ENCODE results near the gene ABI3.

The ABI3 gene

GRCh38 chr17:49197346-49197998 lies 13.0 kb upstream of the ABI3 start:
- DNase-seq: no peak

DNA sequence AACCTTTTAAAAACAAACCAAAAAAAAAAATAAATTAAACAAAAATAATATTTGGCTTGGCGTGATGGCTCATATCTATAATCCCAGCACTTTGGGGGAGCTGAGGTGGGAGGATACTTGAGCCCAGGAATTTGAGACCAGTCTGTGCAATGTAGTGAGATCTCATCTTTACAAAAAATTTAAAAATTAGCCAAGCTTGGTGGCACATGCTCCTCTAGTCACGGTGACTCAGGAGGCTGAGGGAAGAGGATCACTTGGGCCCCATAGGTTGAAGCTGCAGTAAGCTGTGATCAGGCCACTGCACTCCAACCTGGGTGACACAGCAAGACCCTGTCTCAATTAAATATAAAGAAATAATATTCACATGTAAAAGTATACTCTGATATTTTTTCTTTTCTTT lies 12.3 kb upstream of the ABI3 start:
- DNase-seq: no peak

DNA sequence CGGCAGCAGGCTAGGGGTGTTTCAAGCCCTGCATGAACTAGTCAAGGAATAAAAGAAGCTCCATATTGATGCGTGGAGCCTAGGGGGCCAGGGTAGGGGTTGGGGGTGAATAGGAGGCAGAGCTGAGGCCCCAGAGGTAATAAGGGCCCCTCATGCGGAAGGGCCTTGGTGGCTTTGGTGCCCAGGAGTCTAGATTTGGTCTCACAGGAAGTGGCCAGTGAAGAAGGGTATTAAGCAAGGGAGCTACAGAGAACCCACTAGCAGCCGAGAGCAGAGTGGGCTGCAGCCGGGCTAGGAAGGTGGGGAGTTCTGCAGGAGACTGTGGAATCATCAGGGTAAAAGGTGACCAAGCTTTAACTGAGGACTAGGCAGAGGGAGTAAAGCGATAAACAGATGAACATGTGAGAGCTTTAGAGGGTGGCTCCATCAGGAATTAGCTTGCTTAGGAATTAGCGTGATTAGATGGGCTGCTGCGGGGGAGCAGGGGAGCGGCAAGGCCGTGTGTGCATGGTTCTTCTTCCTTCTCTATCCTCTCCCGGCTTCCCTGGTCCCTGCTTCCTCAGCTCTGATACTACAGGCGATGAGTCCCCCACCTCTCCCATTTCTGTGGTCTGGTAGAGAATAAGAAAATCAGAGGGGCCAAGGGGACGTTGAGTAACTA lies 10.0 kb upstream of the ABI3 start:
- no peak for DNase-seq

GRCh38 chr17:49201481-49201927 lies 9.0 kb upstream of the ABI3 start:
- DNase-seq: no peak

GRCh38 chr17:49203796-49204195 lies 6.7 kb upstream of the ABI3 start:
- no peak for DNase-seq

DNA sequence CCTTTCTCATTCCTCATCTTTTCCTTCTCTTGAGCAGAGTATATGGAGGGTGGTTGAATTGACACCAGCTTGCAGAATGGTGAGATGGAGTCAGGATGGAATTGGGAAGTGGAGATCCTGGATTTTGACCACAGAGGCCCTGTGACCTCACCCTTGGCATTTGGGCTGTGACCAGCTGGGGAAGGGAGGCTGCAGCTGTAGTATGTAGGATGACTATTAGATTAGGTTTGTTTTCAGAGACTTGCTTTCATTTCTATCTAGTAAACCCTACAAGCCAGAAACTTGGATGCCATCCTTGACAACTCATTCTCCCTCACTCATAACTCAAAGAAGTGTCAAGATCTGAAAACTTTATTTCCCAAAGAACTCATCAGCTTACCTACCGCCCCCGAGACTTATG lies 6.0 kb upstream of the ABI3 start:
- DNase-seq: no peak

DNA sequence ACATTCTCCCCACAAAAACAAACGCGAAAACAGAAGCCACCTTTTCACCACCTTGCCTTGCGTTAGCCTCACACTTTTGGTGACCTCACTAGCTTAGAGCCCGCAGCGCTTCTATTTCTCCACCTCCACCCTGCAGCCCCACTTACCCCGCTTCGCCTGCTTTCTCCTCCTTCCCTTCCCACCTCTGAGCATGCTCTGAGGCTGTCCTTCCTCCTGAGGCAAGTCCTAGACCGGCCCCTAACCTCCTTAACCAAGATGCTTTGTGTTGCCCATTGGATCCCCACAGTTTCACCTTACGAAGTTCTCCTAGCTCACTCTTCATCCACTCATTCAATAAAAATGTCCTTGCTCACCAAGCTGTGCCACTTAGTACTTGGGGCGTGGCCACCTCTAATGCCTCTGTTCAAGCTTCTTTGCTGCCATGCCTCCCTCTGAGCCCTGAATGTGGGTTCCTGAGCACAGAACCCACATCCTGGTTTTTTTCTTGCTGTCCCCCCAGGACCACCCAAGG lies 1.4 kb upstream of the ABI3 start:
- no peak for DNase-seq

GRCh38 chr17:49213399-49213798 lies 2.9 kb downstream of the ABI3 start:
- no peak for DNase-seq

GRCh38 chr17:49213847-49214246 lies 3.3 kb downstream of the ABI3 start:
- no peak for DNase-seq

- no peak for DNase-seq
Measured at GRCh38 chr17:49214676-49215360, 4.3 kb downstream of the ABI3 start.

DNA sequence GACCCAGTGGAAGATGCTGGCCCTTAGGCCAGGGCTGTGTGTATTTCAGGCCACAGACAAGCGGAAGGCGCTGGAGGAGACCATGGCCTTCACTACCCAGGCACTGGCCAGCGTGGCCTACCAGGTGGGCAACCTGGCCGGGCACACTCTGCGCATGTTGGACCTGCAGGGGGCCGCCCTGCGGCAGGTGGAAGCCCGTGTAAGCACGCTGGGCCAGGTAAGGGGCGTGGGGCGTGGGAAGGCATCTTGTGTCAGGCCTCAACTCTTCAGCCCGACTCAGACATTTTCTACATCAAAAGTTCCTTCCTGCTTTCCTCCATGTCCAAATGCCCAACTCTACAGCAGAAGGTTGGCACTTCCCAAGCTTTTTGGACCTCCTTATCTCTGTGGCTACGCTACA lies 6.0 kb downstream of the ABI3 start:
- DNase-seq: no peak

DNA sequence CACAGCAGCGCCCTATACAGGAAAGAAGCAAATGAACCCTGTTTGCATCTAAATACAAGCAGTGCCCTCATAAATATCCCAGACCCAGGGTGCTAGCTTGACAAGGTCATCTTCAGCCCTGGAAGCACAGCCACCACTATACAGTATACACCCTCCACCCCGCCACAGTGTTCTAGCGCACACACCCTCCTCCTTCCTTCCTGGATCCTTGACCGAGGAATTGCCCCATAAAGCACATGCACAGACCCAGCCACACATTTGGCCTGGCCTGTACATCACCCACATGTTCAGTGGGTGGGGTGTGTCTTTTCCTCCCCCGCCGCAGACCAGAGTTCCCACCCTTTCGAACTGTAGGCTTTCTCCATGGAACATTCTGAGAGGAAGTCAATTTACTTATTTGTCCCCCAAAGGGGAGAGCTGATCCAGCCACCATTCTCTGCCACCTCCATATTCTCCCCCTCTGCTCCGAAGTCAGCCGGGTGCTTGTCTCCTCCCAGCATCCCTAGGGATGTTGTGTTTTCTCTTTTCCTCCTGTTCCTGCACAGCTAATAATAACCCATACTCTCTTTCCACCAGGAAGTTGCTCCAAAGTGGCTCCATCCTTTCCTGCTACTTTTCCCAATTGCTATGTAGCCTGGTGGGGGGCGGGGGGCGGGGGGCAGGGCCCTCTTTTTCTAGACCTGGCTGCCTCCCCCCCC lies 6.6 kb downstream of the ABI3 start:
- no peak for DNase-seq

GRCh38 chr17:49217651-49218413 lies 7.3 kb downstream of the ABI3 start:
- no peak for DNase-seq

- no peak for DNase-seq
Measured at GRCh38 chr17:49218941-49219913, 8.7 kb downstream of the ABI3 start.

GRCh38 chr17:49219987-49220386 lies 9.5 kb downstream of the ABI3 start:
- no peak for DNase-seq

- no peak for DNase-seq
Measured at GRCh38 chr17:49223168-49223516, 12.6 kb downstream of the ABI3 start.

DNA sequence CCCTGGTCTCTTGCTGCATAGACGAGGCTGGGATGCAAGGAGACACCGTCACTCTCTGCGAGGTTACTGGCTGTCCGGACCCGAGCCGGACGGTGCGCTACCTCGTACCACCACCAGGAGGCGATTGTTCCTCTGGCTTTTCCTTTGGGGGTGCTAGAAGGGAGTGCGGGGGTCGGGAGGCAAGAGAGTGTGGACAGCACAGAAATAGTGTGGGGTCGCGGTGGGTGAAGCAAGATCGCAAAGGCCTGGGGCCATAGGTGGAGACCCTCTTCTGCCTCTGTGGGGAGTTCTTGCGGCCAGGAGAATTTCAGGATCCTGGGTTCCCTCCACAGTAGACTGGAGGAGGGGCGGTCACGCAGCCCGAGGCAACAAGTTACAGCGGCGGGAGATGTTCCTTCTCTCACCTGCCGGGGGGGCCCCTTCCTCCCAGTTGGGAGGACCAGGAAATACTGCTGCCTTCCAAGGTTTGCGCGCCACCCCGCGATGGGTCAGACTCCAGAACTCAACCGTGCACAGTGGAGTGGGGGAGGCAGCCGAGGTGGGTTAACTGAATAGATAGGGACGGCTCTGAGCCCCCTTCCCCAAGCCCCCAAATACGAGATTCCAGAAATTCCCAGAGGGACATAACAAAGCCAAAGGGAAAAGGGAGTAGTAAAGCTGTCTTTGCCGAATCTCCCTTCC lies 13.2 kb downstream of the ABI3 start:
- DNase-seq: peak in 1 of 2 experiments; percentile 21

GRCh38 chr17:49224198-49224996 lies 13.9 kb downstream of the ABI3 start:
- no peak for DNase-seq

DNA sequence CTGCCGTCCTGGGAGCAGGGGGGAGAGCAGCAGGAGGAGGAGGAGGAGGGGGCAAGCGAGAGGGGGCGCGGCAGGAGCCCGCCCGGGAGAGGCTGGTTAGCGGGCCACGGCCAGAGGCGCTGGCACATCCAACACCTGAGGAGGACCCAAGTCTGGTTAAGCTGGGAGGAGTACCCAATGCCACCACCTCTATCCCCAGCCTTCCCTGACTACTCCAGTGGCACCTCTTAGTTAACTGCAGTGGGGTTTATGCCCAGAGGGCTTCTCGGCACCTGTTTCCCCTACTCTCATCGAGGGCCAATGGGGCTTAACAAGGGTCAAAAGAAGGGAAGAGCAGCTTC lies 14.5 kb downstream of the ABI3 start:
- DNase-seq: no peak

Data from SW 1271 (cell line).